ENCODE results near the gene FAM227A. TPM values are rescaled to one million over a fixed set of nuclear protein-coding genes. Genes with fewer than 3 reads are reported as not detected.
"Not testable (repeated sequence)": the region's sequence is repeated elsewhere in the genome, so short reads cannot be mapped to it uniquely, and the experiment has no call there.

Gene FAM227A
- total and polyA plus RNA-seq, 4 donors = 0.56 to 1.3 (median 0.78) TPM; not detected in 1

GRCh38 chr22:38623351-38623750 lies 32.8 kb downstream of the FAM227A start:
- Histone ChIP-seq H3K4me3 (ENCODE audit: low read length in 2 of 2) (no peak overlapping the region), H3K36me3 (ENCODE audit: control insufficient read depth in 1 of 2, insufficient read depth in 2 of 2, low read length in 1 of 2) (no peaks in the 10 kb centered on the region), H3K9me3 (ENCODE audit: control insufficient read depth, low read length) (no peaks in the 10 kb centered on the region), H3K4me1 (ENCODE audit: control insufficient read depth in 1 of 2, insufficient read depth in 2 of 2, low read length in 2 of 2) (no peaks in the 10 kb centered on the region), H3K27ac (ENCODE audit: low read depth in 1 of 2, low read length in 2 of 2) (no peak overlapping the region), H3K27me3 (ENCODE audit: control insufficient read depth in 1 of 2, insufficient read depth in 2 of 2, low read length in 1 of 2) (no peaks in the 10 kb centered on the region)
- 83 to 91% methylated on average over 4 of the region's 4 CpGs for WGBS, 2 donors
- ATAC-seq (ENCODE audit: low FRiP score) (no peak), DNase-seq (no peak)
- intact Hi-C loops (cut with DNase I) = no loop called here

- intact Hi-C loops (cut with DNase I) = no loop called here
- Histone ChIP-seq H3K27me3 (ENCODE audit: control insufficient read depth in 1 of 2, insufficient read depth in 2 of 2, low read length in 1 of 2) (no peaks in the 10 kb centered on the region), H3K36me3 (ENCODE audit: control insufficient read depth in 1 of 2, insufficient read depth in 2 of 2, low read length in 1 of 2) (no peaks in the 10 kb centered on the region), H3K27ac (ENCODE audit: low read depth in 1 of 2, low read length in 2 of 2) (no peak overlapping the region), H3K4me3 (ENCODE audit: low read length in 2 of 2) (no peak overlapping the region), H3K9me3 (ENCODE audit: control insufficient read depth, low read length) (no peaks in the 10 kb centered on the region), H3K4me1 (ENCODE audit: control insufficient read depth in 1 of 2, insufficient read depth in 2 of 2, low read length in 2 of 2) (no peaks in the 10 kb centered on the region)
- ATAC-seq (ENCODE audit: low FRiP score) = no peak
- WGBS, 2 donors = 96 to 98% methylated on average over 2 of the region's 2 CpGs
- DNase-seq = no peak
These were observed 37.5 kb downstream of the FAM227A start for GRCh38 chr22:38618682-38619081.

DNA sequence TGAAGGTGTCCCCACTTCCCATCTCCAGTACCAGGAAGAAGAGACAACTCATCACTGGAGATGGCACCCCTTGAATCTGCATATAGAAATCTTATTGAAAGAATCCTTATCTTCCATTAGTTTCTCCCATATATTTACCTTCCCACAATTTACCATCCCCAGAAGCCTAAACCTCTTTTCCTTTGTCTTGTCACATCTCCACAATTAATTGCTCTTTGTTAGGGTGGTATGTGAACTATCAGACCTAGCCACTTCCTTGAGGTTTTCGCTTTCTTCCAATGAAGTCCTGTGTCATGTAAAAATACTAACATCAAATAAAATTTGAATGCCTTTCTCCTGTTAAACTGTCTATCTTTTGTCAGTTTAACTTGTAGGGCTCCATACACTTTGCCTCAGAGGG lies 37.9 kb downstream of the FAM227A start:
- 98 to 99% methylated on average over 1 of the region's 1 CpG for WGBS, 2 donors
- no peak overlapping the region for H3K4me3 ChIP-seq (ENCODE audit: low read length in 2 of 2)
- DNase-seq = no peak
- H3K27me3 ChIP-seq (ENCODE audit: control insufficient read depth in 1 of 2, insufficient read depth in 2 of 2, low read length in 1 of 2) = no peaks in the 10 kb centered on the region
- no peaks in the 10 kb centered on the region for H3K36me3 ChIP-seq (ENCODE audit: control insufficient read depth in 1 of 2, insufficient read depth in 2 of 2, low read length in 1 of 2)
- no peak for ATAC-seq (ENCODE audit: low FRiP score)
- no peaks in the 10 kb centered on the region for H3K4me1 ChIP-seq (ENCODE audit: control insufficient read depth in 1 of 2, insufficient read depth in 2 of 2, low read length in 2 of 2)
- no peaks in the 10 kb centered on the region for H3K9me3 ChIP-seq (ENCODE audit: control insufficient read depth, low read length)
- H3K27ac ChIP-seq (ENCODE audit: low read depth in 1 of 2, low read length in 2 of 2) = no peak overlapping the region
- intact Hi-C loops (cut with DNase I) = no loop called here

DNA sequence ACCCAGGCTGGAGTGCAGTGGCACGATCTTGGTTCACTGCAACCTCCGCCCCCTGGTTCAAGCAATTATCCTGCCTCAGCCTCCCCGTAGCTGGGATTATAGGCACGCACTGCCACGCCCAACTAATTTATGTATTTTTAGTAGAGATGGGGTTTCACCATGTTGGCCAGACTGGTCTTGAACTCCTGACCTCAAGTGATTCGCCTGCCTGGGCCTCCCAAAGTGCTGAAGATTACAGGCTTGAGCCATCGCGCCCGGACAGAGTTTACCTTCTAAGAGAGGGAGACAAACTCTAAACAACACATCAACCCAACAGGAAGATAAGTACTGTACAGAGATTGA lies 41.2 kb downstream of the FAM227A start:
- H3K27me3 ChIP-seq (ENCODE audit: control insufficient read depth in 1 of 2, insufficient read depth in 2 of 2, low read length in 1 of 2); H3K4me3 ChIP-seq (ENCODE audit: low read length in 2 of 2); ATAC-seq (ENCODE audit: low FRiP score); H3K9me3 ChIP-seq (ENCODE audit: control insufficient read depth, low read length); H3K36me3 ChIP-seq (ENCODE audit: control insufficient read depth in 1 of 2, insufficient read depth in 2 of 2, low read length in 1 of 2); H3K27ac ChIP-seq (ENCODE audit: low read depth in 1 of 2, low read length in 2 of 2); intact Hi-C loops (cut with DNase I); DNase-seq; H3K4me1 ChIP-seq (ENCODE audit: control insufficient read depth in 1 of 2, insufficient read depth in 2 of 2, low read length in 2 of 2): not testable (repeated sequence)
- 94 to 95% methylated on average over 9 of the region's 9 CpGs for WGBS, 2 donors

- DNase-seq (no peak), ATAC-seq (ENCODE audit: low FRiP score) (no peak)
- H3K27ac ChIP-seq (ENCODE audit: low read depth in 1 of 2, low read length in 2 of 2) = no peak overlapping the region
- no peaks in the 10 kb centered on the region for H3K9me3 ChIP-seq (ENCODE audit: control insufficient read depth, low read length)
- no peaks in the 10 kb centered on the region for H3K4me1 ChIP-seq (ENCODE audit: control insufficient read depth in 1 of 2, insufficient read depth in 2 of 2, low read length in 2 of 2)
- no peak overlapping the region for H3K4me3 ChIP-seq (ENCODE audit: low read length in 2 of 2)
- 41 to 48% methylated on average over 4 of the region's 4 CpGs for WGBS, 2 donors
- H3K27me3 ChIP-seq (ENCODE audit: control insufficient read depth in 1 of 2, insufficient read depth in 2 of 2, low read length in 1 of 2) = no peaks in the 10 kb centered on the region
- H3K36me3 ChIP-seq (ENCODE audit: control insufficient read depth in 1 of 2, insufficient read depth in 2 of 2, low read length in 1 of 2) = no peaks in the 10 kb centered on the region
- intact Hi-C loops (cut with DNase I) = no loop called here
These were observed 41.7 kb downstream of the FAM227A start for GRCh38 chr22:38614332-38615063.

- H3K4me3 ChIP-seq (ENCODE audit: low read length in 2 of 2) = no peak overlapping the region
- no peaks in the 10 kb centered on the region for H3K36me3 ChIP-seq (ENCODE audit: control insufficient read depth in 1 of 2, insufficient read depth in 2 of 2, low read length in 1 of 2)
- DNase-seq = no peak
- H3K27ac ChIP-seq (ENCODE audit: low read depth in 1 of 2, low read length in 2 of 2) = no peak overlapping the region
- H3K4me1 ChIP-seq (ENCODE audit: control insufficient read depth in 1 of 2, insufficient read depth in 2 of 2, low read length in 2 of 2) = no peaks in the 10 kb centered on the region
- WGBS, 2 donors = 90 to 92% methylated on average over 4 of the region's 4 CpGs
- intact Hi-C loops (cut with DNase I) = no loop called here
- H3K9me3 ChIP-seq (ENCODE audit: control insufficient read depth, low read length) = no peaks in the 10 kb centered on the region
- no peak for ATAC-seq (ENCODE audit: low FRiP score)
- H3K27me3 ChIP-seq (ENCODE audit: control insufficient read depth in 1 of 2, insufficient read depth in 2 of 2, low read length in 1 of 2) = no peaks in the 10 kb centered on the region
These were observed 42.6 kb downstream of the FAM227A start for GRCh38 chr22:38613588-38613987.

DNA sequence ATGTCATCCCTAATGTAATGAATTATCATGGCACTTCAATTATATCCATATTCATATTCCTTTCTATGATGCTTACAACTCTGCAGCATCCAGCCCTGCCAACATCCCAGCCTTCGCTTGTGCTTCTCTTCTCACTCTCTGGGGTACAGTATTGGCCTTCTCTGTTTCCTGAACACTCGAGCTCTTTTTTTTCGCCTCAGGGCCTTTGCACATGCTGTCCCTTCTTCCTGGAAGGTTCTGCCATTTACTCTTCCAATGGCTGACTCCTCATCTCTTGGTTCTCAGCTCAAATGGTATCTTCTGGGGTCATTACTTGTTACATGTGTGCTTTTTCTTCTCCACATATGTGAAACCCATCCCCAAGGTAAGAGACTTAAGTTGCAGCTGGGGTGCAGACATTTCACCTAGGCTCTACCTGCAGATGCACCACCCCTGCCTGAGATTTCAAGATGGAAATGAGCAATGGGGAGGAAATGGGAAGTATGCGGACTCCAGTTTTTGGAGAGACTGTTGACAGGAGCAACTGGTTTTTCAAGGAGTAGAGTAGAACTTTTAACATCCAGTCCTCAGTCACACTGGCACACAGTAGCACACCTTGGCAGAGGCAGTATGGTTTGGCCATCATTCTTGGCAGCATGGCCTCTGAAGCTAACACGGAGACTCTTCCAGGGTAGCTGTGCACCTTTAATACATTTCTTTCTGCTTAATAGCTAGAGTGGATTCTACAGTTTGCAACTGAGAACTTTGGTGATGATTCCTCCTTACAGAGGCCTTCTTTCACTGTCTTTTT lies 43.8 kb downstream of the FAM227A start:
- DNase-seq (no peak), ATAC-seq (ENCODE audit: low FRiP score) (no peak)
- no peaks in the 10 kb centered on the region for H3K9me3 ChIP-seq (ENCODE audit: control insufficient read depth, low read length)
- no peaks in the 10 kb centered on the region for H3K4me1 ChIP-seq (ENCODE audit: control insufficient read depth in 1 of 2, insufficient read depth in 2 of 2, low read length in 2 of 2)
- no peaks in the 10 kb centered on the region for H3K36me3 ChIP-seq (ENCODE audit: control insufficient read depth in 1 of 2, insufficient read depth in 2 of 2, low read length in 1 of 2)
- no peaks in the 10 kb centered on the region for H3K27me3 ChIP-seq (ENCODE audit: control insufficient read depth in 1 of 2, insufficient read depth in 2 of 2, low read length in 1 of 2)
- WGBS, 2 donors = 77 to 82% methylated on average over 5 of the region's 5 CpGs
- no peak overlapping the region for H3K27ac ChIP-seq (ENCODE audit: low read depth in 1 of 2, low read length in 2 of 2)
- no peak overlapping the region for H3K4me3 ChIP-seq (ENCODE audit: low read length in 2 of 2)
- intact Hi-C loops (cut with DNase I) = no loop called here

DNA sequence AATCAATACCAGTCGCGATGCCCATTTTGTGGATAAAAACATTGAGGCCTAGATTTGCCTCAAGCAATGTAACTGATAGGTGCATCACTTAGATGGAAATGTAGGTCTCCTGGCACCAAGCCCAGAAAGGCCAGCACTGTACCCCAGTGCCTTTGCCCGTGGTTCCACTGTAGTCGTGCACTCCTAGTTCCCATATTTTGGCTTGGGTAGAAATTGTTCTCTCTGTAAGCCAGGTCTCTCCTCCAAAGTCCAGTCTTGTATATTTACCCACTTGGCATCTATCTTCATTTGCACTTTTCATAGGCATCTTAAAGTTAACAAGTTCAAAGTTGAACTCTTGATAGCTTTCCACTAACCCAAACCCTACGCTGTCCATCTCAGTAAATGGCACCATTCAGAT lies 44.6 kb downstream of the FAM227A start:
- Histone ChIP-seq H3K4me1 (ENCODE audit: control insufficient read depth in 1 of 2, insufficient read depth in 2 of 2, low read length in 2 of 2) (no peaks in the 10 kb centered on the region), H3K9me3 (ENCODE audit: control insufficient read depth, low read length) (no peaks in the 10 kb centered on the region), H3K27me3 (ENCODE audit: control insufficient read depth in 1 of 2, insufficient read depth in 2 of 2, low read length in 1 of 2) (no peaks in the 10 kb centered on the region), H3K27ac (ENCODE audit: low read depth in 1 of 2, low read length in 2 of 2) (no peak overlapping the region), H3K4me3 (ENCODE audit: low read length in 2 of 2) (no peak overlapping the region), H3K36me3 (ENCODE audit: control insufficient read depth in 1 of 2, insufficient read depth in 2 of 2, low read length in 1 of 2) (no peaks in the 10 kb centered on the region)
- ATAC-seq (ENCODE audit: low FRiP score) (no peak), DNase-seq (no peak)
- WGBS, 2 donors = 97% methylated on average over 5 of the region's 5 CpGs
- intact Hi-C loops (cut with DNase I) = no loop called here

- H3K36me3 ChIP-seq (ENCODE audit: control insufficient read depth in 1 of 2, insufficient read depth in 2 of 2, low read length in 1 of 2) = no peaks in the 10 kb centered on the region
- H3K27me3 ChIP-seq (ENCODE audit: control insufficient read depth in 1 of 2, insufficient read depth in 2 of 2, low read length in 1 of 2) = no peaks in the 10 kb centered on the region
- DNase-seq = no peak
- no peak for ATAC-seq (ENCODE audit: low FRiP score)
- 91 to 94% methylated on average over 5 of the region's 5 CpGs for WGBS, 2 donors
- no peaks in the 10 kb centered on the region for H3K4me1 ChIP-seq (ENCODE audit: control insufficient read depth in 1 of 2, insufficient read depth in 2 of 2, low read length in 2 of 2)
- H3K4me3 ChIP-seq (ENCODE audit: low read length in 2 of 2) = no peak overlapping the region
- intact Hi-C loops (cut with DNase I) = no loop called here
- no peaks in the 10 kb centered on the region for H3K9me3 ChIP-seq (ENCODE audit: control insufficient read depth, low read length)
- no peak overlapping the region for H3K27ac ChIP-seq (ENCODE audit: low read depth in 1 of 2, low read length in 2 of 2)
These were observed 46.0 kb downstream of the FAM227A start for GRCh38 chr22:38610234-38610633.

Measured in aorta (tissue), 5 donors.